Liver (tissue), 3 donors: ENCODE data around the gene FUT4.
"Not testable (repeated sequence)": the region's sequence is repeated elsewhere in the genome, so short reads cannot be mapped to it uniquely, and the experiment has no call there.

Experiments
- EGR1 ChIP-seq, 2 donors: IDR thresholded peaks; 2 replicates each; pipeline ENCODE4 v1.6.1; 2016 to 2018; ENCODE audit warnings: antibody characterized with exemption in 2 of 2, low read depth in 2 of 2
- RAD21 ChIP-seq, 2 donors: IDR thresholded peaks; 2 replicates each; pipeline ENCODE4 v1.6.1; 2016; ENCODE audit warnings: antibody characterized with exemption in 2 of 2, mild to moderate bottlenecking in 2 of 2
- TAF1 ChIP-seq: conservative IDR thresholded peaks from 2 replicates; pipeline ENCODE4 v1.6.1; 2016; ENCODE audit warnings: antibody characterized with exemption, mild to moderate bottlenecking
- TF ChIP-seq, protein P1 (sequence below): fragments of 150-350 bp; IDR thresholded peaks from 2 replicates; pipeline ENCODE4 v1.5.1; 2017; ENCODE audit warnings: improper control_type of control experiment, low read depth, low read length; ENCODE audit not compliant: missing input control
- donor health status: healthy.
- donor health status: healthy.

DNA sequence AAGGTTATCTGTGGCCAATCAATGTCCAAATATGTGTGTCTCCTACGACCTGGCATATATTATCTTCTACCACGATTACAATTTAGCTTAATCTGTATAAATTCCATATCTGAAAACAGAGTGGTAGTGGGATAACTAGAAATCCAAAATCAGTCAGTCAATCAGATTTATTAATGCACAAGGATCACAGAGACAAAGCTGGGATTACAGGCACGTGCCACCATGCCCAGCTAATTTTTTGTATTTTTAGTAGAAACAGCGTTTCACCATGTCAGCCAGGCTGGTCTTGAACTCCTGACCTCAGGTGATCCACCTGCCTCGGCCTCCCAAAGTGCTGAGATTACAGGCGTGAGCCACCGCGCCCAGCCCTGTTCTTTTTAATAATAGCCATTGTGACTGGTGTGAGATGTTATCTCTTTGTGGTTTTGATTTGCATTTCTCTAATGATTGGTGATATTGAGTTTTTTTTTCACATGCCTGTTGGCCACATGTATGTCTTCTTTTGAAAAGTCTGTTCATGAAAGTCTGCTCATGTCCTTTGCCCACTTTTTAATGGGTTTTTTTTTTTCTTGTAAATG lies 12.1 kb downstream of the FUT4 start:
- not testable (repeated sequence) for TF ChIP-seq RAD21 (IDR thresholded peaks at IDR 0.05); TAF1; EGR1 (IDR thresholded peaks at IDR 0.05; ENCODE audit: low read depth in 2 of 2)
- TF ChIP-seq, protein P1, sequence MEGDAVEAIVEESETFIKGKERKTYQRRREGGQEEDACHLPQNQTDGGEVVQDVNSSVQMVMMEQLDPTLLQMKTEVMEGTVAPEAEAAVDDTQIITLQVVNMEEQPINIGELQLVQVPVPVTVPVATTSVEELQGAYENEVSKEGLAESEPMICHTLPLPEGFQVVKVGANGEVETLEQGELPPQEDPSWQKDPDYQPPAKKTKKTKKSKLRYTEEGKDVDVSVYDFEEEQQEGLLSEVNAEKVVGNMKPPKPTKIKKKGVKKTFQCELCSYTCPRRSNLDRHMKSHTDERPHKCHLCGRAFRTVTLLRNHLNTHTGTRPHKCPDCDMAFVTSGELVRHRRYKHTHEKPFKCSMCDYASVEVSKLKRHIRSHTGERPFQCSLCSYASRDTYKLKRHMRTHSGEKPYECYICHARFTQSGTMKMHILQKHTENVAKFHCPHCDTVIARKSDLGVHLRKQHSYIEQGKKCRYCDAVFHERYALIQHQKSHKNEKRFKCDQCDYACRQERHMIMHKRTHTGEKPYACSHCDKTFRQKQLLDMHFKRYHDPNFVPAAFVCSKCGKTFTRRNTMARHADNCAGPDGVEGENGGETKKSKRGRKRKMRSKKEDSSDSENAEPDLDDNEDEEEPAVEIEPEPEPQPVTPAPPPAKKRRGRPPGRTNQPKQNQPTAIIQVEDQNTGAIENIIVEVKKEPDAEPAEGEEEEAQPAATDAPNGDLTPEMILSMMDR: not testable (repeated sequence)
